ENCODE results near the gene APP. TPM values are rescaled to one million over a fixed set of nuclear protein-coding genes. Genes with fewer than 3 reads are reported as not detected.

Gene APP
- total RNA-seq, 1 experiment from 2014 or later = 329 TPM

DNA sequence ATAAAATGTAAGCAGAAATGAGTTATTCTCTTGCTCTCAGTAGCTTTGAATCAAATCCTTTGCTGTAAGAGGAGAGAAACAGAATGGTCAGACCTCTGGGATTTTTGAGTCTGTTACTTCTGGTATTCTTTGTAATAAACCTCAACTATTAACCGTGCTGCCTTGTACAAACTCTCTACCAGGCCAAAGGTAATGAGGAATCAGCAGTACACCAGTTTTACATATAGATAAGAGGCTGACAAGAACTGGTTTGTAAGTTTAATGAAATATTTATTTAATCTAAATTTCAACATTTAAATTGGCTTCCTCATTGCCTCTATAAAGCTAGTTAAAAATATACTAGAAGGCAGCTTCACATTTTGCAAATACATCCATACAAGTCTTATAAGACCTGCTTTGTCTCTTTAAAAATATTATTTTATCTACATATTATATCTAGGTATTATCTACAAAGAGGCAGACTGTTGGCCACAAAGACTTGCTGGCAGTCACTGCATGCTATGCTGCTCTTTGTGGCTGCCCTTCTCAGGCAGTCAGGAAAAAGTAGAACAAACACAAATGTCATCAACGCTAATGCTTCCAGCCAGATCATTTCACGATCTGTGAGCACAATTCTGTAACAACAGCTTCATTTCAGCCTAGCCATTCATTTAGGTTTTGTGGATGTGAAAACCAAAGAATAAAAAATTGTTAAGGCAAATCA lies 262.8 kb downstream of the APP start:
- DNase-seq (ENCODE audit: low read depth) = no peak

- DNase-seq (ENCODE audit: low read depth) = no peak
Measured at GRCh38 chr21:25906587-25906986, 264.0 kb downstream of the APP start.

- DNase-seq (ENCODE audit: low read depth) = no peak
Measured at GRCh38 chr21:25905126-25905525, 265.4 kb downstream of the APP start.

GRCh38 chr21:25904044-25904695 lies 266.4 kb downstream of the APP start:
- DNase-seq (ENCODE audit: low read depth) = peak; percentile 16

- DNase-seq (ENCODE audit: low read depth) = peak; percentile 80
Measured at GRCh38 chr21:25903607-25904006, 267.0 kb downstream of the APP start.

DNA sequence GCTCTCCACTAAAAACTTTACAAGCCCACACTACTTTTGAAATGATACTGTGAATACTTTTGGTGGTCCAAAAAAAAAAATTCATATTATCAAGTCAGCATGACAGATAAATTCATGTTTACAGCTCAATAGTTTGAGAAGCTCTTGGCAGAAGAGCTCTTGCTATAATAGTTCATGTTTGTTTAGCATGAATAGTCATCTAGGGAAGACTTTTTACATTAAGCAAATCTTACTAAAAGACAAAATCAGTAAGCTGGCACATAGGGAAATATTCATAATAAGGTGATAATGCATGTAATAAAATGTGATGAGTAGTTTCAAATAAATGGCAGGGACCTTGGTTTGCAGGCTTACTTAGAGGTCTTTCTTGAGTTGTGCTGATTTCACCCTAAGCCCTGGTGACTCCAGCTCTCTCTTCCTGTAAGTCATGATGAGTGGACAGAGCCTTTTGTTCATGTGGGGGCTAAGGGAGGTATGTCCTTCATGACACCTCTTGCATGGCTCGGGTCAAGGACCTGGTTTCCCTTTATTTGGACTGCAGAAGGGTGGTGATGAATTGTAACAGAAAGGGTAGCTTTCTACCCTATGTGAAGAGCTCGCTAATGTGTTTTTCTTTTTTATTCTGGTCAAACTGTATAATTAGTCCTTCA lies 269.1 kb downstream of the APP start:
- peak; percentile 22 for DNase-seq (ENCODE audit: low read depth)

GRCh38 chr21:25898671-25899070 lies 271.9 kb downstream of the APP start:
- peak; percentile 19 for DNase-seq (ENCODE audit: low read depth)

DNA sequence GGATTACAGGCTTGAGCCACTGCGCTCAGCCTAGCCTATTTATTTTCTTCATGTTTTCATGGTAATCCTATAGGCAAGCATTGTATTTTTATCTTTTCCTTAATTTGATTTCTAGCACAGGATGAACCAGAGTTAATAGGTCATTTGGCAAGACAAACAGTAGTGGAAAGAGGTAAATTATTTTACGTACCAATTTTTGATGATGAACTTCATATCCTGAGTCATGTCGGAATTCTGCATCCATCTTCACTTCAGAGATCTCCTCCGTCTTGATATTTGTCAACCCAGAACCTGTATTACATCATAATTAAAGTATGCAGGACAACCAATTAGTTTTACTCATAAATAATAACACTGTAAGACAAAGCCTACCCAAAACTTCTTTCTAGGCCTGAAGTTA lies 273.2 kb downstream of the APP start:
- no peak for DNase-seq (ENCODE audit: low read depth)

GRCh38 chr21:25896501-25897056 lies 274.0 kb downstream of the APP start:
- DNase-seq (ENCODE audit: low read depth) = no peak

DNA sequence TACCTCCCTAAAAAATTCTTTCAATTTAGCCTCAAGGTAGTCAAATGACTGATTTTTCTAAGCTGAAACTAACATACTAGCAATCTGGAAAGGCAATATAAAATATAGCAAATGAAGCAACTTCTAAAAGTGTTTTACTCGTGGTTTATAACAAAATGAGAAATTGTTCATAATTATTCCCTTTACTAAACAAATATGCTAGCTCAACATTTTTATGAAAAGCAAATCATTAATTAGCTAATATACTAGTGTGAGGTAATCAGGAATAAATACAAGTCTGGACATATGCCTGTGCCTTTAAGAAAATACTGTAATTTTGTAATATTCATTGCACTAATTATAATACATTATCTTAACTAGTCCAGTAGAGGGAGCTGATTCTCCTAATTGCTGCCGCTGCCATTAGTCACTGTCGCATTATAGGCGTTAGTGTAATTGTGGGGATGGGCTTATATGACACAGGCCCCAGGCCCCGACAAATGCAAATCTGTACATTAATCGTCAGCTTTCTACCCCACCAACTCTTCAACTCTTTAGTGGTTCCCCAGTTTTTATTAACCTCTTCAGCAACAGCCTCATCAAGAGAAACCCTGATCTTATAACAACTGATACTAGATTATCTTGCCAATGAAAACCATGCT lies 274.9 kb downstream of the APP start:
- DNase-seq (ENCODE audit: low read depth) = peak; percentile 36

- DNase-seq (ENCODE audit: low read depth) = no peak
Measured at GRCh38 chr21:25893191-25893590, 277.4 kb downstream of the APP start.

DNA sequence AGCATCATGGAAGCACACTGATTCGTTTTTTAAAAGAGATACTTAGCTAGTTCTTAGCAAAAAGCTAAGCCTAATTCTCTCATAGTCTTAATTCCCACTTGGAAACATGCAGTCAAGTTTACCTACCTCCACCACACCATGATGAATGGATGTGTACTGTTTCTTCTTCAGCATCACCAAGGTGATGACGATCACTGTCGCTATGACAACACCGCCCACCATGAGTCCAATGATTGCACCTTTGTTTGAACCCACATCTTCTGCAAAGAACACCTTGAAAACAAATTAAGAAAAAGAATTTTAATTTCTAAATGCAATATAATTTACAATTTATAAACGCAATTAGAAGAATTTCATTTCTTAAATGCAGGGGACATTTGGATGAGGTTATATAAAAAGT lies 279.0 kb downstream of the APP start:
- no peak for DNase-seq (ENCODE audit: low read depth)

GRCh38 chr21:25890001-25890400 lies 280.6 kb downstream of the APP start:
- DNase-seq (ENCODE audit: low read depth) = no peak

GRCh38 chr21:25888711-25889110 lies 281.9 kb downstream of the APP start:
- no peak for DNase-seq (ENCODE audit: low read depth)

DNA sequence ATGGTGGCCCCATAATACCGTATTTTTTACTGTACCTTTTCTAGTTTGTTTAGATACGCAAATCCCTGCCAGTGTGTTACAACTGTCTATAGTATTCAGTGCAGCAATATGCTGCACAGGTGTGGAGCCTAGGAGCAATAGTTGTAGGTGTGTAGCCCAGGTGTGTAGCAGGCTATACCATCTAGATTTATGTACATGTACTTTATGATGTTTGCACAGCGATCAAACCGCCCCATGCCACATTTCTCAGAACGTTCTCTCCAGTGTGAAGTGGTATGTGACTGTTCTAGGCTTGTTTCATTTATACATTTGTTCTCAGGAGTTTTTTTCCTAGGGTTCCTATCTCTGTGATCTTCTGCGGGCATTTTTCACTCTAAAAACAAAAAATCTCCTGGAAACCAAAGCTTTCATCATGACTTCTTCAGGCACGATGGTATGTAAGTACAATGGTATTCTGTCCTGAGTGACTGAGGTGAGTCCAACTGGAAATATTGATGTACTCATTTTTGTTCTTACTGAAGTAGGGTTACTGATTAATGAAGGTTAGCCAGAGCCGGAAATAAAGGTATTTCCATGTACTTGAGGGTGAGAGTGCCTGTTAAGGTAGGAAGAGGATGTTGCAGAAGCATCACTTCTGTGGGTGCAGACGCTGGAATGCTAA lies 282.8 kb downstream of the APP start:
- DNase-seq (ENCODE audit: low read depth) = no peak

GRCh38 chr21:25887166-25887565 lies 283.4 kb downstream of the APP start:
- DNase-seq (ENCODE audit: low read depth) = no peak

GRCh38 chr21:25885880-25886279 lies 284.7 kb downstream of the APP start:
- no peak for DNase-seq (ENCODE audit: low read depth)

- DNase-seq (ENCODE audit: low read depth) = no peak
Measured at GRCh38 chr21:25885405-25885804, 285.2 kb downstream of the APP start.

DNA sequence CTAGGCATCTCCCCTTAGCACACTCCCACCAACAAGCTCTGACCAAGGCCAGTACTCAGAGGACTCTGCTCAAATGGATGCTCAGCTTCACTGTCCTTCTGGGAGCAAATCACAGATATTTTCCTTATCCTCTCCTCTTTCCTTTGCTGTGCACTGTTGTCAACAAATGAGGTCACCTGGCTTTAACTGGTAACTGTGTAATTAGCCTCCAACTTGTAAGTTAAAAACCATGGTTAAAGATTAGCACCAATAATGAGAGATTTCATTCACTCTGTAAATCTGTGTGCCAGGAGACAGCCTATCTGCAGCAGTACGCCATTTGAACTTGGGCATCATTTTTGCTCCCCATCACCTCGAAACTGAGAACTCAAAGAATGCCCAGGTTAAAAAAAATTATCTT lies 286.3 kb downstream of the APP start:
- DNase-seq (ENCODE audit: low read depth) = no peak

DNA sequence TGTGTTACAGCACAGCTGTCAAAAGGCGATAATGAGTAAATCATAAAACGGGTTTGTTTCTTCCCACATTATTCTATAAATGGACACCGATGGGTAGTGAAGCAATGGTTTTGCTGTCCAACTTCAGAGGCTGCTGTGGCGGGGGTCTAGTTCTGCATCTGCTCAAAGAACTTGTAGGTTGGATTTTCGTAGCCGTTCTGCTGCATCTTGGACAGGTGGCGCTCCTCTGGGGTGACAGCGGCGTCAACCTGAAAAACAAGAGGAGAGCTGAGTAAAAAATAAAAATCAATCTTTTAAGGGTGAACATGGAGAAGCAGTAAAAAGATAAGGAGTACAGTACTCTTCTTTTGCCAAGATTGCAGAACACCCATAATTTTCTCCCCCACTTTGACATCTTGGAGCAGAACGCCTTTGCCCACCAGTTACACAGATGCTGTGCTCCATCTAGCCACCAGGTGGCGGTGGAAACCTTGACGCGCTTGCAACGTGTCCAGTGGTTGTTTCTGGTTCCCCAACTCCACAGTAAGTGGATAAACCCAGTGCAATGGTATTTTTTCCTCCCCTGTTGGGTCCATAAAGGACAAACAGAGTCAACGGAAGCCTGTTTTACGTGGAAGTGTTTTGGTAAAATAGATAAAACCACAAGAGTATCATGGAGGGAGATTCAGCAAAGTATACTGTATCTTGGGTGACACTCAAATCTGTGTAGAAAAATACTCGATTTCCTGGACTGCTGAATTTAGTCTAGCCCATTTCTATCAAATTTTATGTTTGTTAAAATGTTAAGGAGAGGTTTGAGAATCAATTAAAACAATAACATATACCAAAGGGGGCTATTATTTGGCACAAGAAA lies 288.8 kb downstream of the APP start:
- DNase-seq (ENCODE audit: low read depth) = peak; percentile 57

DNA sequence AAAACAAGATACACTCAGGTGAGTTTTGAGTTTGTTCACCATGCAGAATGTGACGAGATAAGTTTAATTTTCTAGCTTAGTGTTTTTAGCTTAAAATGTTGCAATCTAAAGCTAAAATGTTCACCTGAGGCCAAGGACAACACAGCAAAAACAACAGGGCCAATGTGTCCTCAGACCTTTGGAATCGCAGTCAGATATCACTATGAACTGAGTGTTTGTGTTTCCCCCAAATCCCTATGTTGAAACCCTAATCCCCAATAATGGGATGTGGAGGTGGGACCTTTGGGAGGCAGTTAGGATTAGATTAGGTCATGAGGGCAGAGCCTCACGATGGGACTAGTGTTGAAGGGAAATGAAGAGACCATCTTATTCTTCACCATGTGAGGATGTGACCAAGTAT lies 291.4 kb downstream of the APP start:
- no peak for DNase-seq (ENCODE audit: low read depth)
